GM18498 (cell line): ENCODE data around the gene DNASE1L2.

ENCODE experiments used
- ATAC-seq: cut with Tn5 transposase; IDR thresholded peaks from one replicate; pipeline ENCODE4 v1.9.1; 2021; ENCODE audit warnings: mild to moderate bottlenecking, moderate library complexity; ENCODE audit not compliant: unreplicated experiment

Gene DNASE1L2

GRCh38 chr16:2284001-2284770, 47.9 kb downstream of the DNASE1L2 start:
- no peak for ATAC-seq

- ATAC-seq, result no peak
These were observed 48.7 kb downstream of the DNASE1L2 start for GRCh38 chr16:2284797-2285576.

- no peak for ATAC-seq
These were observed 49.5 kb downstream of the DNASE1L2 start for GRCh38 chr16:2285731-2286191.

GRCh38 chr16:2286550-2286949, 50.3 kb downstream of the DNASE1L2 start:
- ATAC-seq, result no peak

GRCh38 chr16:2287916-2288547, 51.8 kb downstream of the DNASE1L2 start:
- no peak for ATAC-seq
